GM10266 (cell line): ENCODE results near the gene RPL13A.

ENCODE experiments used
- DNase-seq: peaks from one replicate; pipeline ENCODE4 v3.0.0; 2012; ENCODE audit errors: extremely low spot score
- TF ChIP-seq, protein P1 (sequence below): IDR thresholded peaks from 2 replicates; pipeline ENCODE4 v1.5.1; 2012; ENCODE audit warnings: mild to moderate bottlenecking, low read depth; ENCODE audit not compliant: control insufficient read depth, insufficient read depth; ENCODE audit errors: missing control alignments

Gene RPL13A

DNA sequence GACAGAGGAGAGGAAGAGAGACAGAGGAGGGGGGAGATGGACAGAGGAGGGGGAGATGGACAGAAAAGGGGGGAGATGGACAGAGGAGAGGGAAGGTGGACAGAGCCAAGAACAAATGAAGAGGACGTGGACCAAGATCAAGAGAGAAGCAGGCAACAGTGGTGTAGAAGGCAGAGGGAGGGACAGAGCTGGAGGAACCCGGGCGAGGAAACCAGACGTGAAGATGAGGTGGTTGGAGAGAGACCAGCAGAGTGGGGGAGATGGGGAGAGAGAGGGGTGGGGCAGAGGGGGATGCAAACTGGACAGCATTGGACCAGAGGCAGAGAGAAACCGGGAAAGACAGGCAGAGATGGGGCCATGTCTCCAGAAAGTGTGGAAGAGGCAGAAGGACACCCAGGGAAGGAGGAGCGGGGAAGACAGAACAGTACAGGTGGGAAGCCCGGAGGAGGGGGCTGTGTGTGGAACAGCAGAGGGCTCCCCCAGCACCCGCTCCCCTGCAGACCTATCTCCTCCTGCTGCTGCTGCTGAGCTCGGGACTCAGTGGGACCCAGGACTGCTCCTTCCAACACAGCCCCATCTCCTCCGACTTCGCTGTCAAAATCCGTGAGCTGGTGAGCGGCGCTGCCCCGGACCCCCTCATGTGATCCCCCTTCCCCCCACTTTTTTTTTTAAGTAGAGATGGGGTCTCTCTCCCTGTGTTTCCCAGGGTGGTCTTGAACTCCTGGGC, 12.1 kb upstream of the RPL13A start:
- TF ChIP-seq, protein P1, sequence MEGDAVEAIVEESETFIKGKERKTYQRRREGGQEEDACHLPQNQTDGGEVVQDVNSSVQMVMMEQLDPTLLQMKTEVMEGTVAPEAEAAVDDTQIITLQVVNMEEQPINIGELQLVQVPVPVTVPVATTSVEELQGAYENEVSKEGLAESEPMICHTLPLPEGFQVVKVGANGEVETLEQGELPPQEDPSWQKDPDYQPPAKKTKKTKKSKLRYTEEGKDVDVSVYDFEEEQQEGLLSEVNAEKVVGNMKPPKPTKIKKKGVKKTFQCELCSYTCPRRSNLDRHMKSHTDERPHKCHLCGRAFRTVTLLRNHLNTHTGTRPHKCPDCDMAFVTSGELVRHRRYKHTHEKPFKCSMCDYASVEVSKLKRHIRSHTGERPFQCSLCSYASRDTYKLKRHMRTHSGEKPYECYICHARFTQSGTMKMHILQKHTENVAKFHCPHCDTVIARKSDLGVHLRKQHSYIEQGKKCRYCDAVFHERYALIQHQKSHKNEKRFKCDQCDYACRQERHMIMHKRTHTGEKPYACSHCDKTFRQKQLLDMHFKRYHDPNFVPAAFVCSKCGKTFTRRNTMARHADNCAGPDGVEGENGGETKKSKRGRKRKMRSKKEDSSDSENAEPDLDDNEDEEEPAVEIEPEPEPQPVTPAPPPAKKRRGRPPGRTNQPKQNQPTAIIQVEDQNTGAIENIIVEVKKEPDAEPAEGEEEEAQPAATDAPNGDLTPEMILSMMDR, result no peak
- no peak for DNase-seq

DNA sequence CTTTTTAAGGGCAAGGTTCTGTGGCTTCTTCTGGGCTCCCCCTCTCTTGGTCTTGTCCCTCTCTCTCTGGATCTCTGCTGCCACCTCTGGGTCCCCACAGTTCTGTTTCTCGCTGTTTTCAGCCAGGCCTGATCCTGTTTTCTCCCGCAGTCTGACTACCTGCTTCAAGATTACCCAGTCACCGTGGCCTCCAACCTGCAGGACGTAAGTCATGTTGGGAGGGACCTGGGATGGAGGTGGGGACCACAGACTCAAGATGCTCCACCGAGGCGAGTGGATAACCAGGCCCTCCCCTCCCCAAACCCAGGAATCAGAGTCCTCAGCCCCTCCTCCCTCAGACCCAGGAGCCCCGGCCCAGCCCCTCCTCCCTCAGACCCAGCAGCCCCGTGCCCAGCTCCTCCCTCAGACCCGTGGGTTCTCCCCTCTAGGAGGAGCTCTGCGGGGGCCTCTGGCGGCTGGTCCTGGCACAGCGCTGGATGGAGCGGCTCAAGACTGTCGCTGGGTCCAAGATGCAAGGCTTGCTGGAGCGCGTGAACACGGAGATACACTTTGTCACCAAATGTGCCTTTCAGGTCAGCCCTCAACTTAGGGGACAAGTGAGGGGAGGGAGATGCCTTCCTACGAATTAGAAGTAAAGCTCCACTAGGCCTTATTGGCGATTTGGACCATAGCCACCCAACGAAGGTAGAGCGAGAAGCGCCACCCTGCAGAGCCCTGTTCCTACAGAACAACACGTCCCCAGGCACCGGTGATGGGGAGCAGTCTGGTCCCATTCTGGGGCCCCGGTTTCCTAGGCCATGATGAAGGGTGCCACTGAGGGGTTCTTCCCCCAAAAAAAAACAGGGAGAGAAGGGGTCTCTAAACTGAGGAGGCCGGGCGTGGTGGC, 11.2 kb upstream of the RPL13A start:
- TF ChIP-seq, protein P1, result no peak
- no peak for DNase-seq

DNA sequence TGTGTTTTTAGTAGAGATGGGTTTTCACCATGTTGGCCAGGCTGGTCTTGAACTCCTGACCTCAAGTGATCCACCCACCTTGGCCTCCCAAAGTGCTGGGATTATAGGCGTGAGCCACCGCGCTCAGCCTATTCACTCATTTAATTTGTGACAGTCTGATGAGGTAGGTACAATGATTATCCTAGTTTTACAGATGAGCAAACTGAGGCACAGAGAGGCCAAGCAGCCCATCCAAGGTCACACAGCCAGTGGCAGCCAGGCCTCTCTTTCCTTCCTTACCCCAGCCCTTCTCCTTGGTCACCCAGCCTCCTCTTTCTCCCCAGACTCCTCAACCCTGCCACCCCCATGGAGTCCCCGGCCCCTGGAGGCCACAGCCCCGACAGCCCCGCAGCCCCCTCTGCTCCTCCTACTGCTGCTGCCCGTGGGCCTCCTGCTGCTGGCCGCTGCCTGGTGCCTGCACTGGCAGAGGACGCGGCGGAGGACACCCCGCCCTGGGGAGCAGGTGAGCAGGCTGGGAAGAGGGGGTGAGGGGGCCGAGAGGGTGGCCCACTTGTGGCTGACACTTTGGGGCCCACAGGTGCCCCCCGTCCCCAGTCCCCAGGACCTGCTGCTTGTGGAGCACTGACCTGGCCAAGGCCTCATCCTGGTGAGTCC, 7.3 kb upstream of the RPL13A start:
- DNase-seq, result no peak
- TF ChIP-seq, protein P1, result no peak

DNA sequence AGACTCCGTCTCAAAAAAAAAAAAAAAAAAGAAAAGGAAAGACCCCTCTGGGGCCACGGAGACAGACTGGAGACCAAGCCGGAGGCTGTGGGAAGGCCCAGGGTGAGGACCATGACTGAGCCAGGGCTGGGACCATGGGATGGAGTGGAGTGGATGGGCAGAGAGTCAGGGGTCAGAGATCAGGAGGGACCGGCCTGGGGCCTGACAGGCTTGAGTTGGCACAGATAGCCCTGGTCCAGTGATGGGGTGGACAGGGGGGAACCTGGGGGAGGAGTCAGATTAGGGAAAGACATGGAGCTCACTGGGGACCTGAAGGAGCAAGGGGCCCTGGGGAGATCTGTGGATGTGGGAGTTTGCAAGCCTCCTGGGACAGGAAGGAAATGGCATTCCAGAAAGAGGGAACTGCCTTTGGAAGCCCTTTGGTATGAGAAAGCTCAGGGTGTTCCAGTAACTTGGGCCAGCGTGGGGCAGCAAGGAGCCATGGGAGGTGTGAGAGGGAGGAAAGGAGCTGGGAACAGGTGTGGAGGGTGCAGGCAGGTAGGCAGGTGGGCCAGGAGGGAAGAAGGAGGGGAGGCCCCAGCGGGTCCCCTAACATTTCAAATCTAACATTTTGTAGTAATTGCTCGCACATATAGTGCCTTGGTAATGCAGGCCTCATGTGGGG, 6.3 kb upstream of the RPL13A start:
- TF ChIP-seq, protein P1, result no peak
- DNase-seq, result no peak

DNA sequence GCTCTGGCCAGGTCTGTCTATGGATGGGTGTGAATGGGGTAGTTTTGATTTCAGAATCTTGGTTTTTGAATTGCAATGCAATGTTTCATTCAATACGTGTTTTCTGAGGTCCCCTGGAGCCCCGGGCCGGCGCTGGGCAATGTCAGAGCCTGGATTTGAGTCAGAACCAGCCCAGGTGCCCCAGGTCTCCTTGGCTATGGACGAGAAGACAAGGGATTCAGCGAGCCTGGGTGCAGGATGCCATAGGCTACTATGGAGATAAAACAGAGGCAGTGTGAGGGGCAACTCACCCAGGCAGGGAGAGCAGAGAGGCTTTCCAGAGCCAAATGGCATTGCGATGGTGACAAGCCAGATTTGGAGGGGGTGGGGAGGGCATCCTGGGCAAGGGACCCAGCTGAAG, 1.2 kb upstream of the RPL13A start:
- TF ChIP-seq, protein P1, result no peak
- no peak for DNase-seq

DNA sequence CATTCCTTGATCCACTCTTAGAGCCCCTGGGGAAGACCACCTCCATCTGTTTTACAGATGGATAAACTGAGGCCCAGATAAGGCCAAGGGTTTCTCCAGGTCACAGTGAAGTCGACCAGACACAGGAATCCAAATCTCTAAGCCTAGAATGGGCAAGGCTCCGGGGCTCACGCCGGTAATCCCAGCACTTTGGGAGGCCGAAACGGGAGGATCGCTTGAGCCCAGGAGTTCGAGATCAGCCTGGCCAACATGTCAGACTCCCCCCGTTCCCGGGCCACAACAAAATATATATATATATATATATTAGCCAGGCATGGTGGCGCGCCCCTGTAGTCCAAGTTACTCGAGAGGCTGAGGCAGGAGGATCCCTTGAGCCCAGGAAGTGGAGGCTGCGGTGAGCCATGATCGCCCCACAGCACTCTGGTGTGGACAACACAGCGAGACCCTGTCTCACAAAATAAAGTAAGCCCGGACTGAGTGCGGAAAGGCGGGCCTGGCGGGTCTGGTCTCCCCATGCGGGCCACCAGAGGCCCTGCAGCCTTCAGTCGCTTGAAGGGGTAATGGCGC, 615 bp upstream of the RPL13A start:
- no peak for DNase-seq
- TF ChIP-seq, protein P1, result no peak
